ENCODE results near the gene NXPE2.

The NXPE2 gene

GRCh38 chr11:114745150-114745671 is 66.9 kb downstream of the NXPE2 start:
- DNase-seq (ENCODE audit: low read depth in 2 of 2): no peak

- DNase-seq (ENCODE audit: low read depth in 2 of 2): no peak
Measured at GRCh38 chr11:114746013-114746412, 67.7 kb downstream of the NXPE2 start.
